HepG2 (cell line): ENCODE measurements around the gene HOXC12. TPM values are rescaled to one million over a fixed set of nuclear protein-coding genes. Genes with fewer than 3 reads are reported as not detected.

ENCODE experiments used
- ARID2 ChIP-seq: sonication (generic); formaldehyde crosslinking; IDR thresholded peaks from 2 replicates; pipeline ENCODE4 v1.8.1; 2022; ENCODE audit warnings: mild to moderate bottlenecking, missing genetic modification reagents, borderline replicate concordance
- JARID2 ChIP-seq: sonication (generic); formaldehyde crosslinking; IDR thresholded peaks from 2 replicates; pipeline ENCODE4 v1.8.1; 2023; ENCODE audit warnings: missing genetic modification reagents, inconsistent platforms; ENCODE audit not compliant: insufficient replicate concordance
- MAFF ChIP-seq: IDR thresholded peaks from 2 replicates; pipeline ENCODE4 v1.6.1; 2011; ENCODE audit warnings: low read depth, low read length, improper control_type of control experiment
- MLLT10 ChIP-seq: sonication (generic); formaldehyde crosslinking; IDR thresholded peaks from 2 replicates; pipeline ENCODE4 v1.4.0; 2020; ENCODE audit warnings: missing genetic modification reagents
- PRDM15 ChIP-seq: sonication (generic); formaldehyde crosslinking; IDR thresholded peaks from 2 replicates; pipeline ENCODE4 v1.4.0; 2020; ENCODE audit warnings: missing genetic modification reagents
- RFX3 ChIP-seq: IDR thresholded peaks from 2 replicates; pipeline ENCODE4 v1.6.1; 2016; ENCODE audit warnings: missing biosample characterization, missing genetic modification reagents
- RXRA ChIP-seq: sonication (generic); formaldehyde crosslinking; IDR thresholded peaks from 2 replicates; pipeline ENCODE4 v1.5.1; 2020; ENCODE audit warnings: missing genetic modification reagents
- SAFB2 ChIP-seq: sonication (generic); formaldehyde crosslinking; IDR thresholded peaks from 2 replicates; pipeline ENCODE4 v1.5.1; 2020; ENCODE audit warnings: missing genetic modification reagents, low read depth, mild to moderate bottlenecking, borderline replicate concordance
- SRSF9 ChIP-seq: fragments of 200-400 bp; formaldehyde crosslinking; IDR thresholded peaks from 2 replicates; pipeline ENCODE4 v1.6.1; 2018; ENCODE audit warnings: borderline replicate concordance, mild to moderate bottlenecking, low read depth, low read length; ENCODE audit not compliant: insufficient read depth, poor library complexity, severe bottlenecking
- TEAD3 ChIP-seq: optimal IDR thresholded peaks from 2 replicates; pipeline ENCODE3; 2016; ENCODE audit warnings: borderline replicate concordance
- ZKSCAN8 ChIP-seq: IDR thresholded peaks from 2 replicates; pipeline ENCODE4 v1.6.1; 2016; ENCODE audit warnings: borderline replicate concordance, missing genetic modification reagents, missing compliant biosample characterization
- ZNF317 ChIP-seq: sonication (generic); formaldehyde crosslinking; IDR thresholded peaks from 2 replicates; pipeline ENCODE4 v1.5.0; 2020; ENCODE audit warnings: mild to moderate bottlenecking, missing genetic modification reagents
- ZNF564 ChIP-seq: sonication (generic); formaldehyde crosslinking; IDR thresholded peaks from 2 replicates; pipeline ENCODE4 v1.8.1; 2023; ENCODE audit warnings: mild to moderate bottlenecking, missing genetic modification reagents
- ZNF740 ChIP-seq: sonication (generic); formaldehyde crosslinking; IDR thresholded peaks from 2 replicates; pipeline ENCODE4 v1.4.0; 2020; ENCODE audit warnings: missing genetic modification reagents
- polyA plus RNA-seq, 8 experiments: library from polyadenylated mRNA; depleted of rRNA in 3 of 8; stranded (reverse) in 7 of 8; unstranded in 1 of 8; fragments of >200 nt; fragmentation: Illumina TruSeq in 4 of 8; extraction: Trizol in 4 of 8; gene quantifications; 2 replicates each; pipeline versions ENCODE4 v1.2.1 to v1.2.3, GENCODE V29; 2011 to 2016; ENCODE audit warnings: low read depth in 4 of 8, missing spikeins in 1 of 8, mixed read lengths in 1 of 8; ENCODE audit not compliant: insufficient read depth in 1 of 8
- total RNA-seq, 5 experiments: library from RNA; depleted of rRNA; stranded (reverse); fragments of >200 nt; fragmentation: Illumina TruSeq; extraction: Trizol; gene quantifications; 2 replicates each; pipeline ENCODE4 v1.2.3, GENCODE V29; 2016; ENCODE audit warnings: low read depth in 1 of 5
- TF ChIP-seq, protein P1 (sequence below): sonication (generic); formaldehyde crosslinking; IDR thresholded peaks from 2 replicates; pipeline ENCODE4 v1.5.0; 2020; ENCODE audit warnings: mild to moderate bottlenecking, missing genetic modification reagents
- TF ChIP-seq, protein P2 (sequence below): sonication (generic); formaldehyde crosslinking; IDR thresholded peaks from 2 replicates; pipeline ENCODE4 v1.4.0; 2020; ENCODE audit warnings: mild to moderate bottlenecking, low read depth, missing genetic modification reagents
- TF ChIP-seq, protein P3 (sequence below): sonication (generic); formaldehyde crosslinking; IDR thresholded peaks from 2 replicates; pipeline ENCODE4 v1.4.0; 2020; ENCODE audit warnings: low read depth, missing genetic modification reagents

Gene HOXC12
- total and polyA plus RNA-seq, 2 of the 13 experiments (the other 11 are each of a cell fraction or from before 2014, with no cell fraction given): not detected

GRCh38 chr12:53988541-53989226, 34.0 kb downstream of the HOXC12 start (continued):
- TF ChIP-seq, protein P1, sequence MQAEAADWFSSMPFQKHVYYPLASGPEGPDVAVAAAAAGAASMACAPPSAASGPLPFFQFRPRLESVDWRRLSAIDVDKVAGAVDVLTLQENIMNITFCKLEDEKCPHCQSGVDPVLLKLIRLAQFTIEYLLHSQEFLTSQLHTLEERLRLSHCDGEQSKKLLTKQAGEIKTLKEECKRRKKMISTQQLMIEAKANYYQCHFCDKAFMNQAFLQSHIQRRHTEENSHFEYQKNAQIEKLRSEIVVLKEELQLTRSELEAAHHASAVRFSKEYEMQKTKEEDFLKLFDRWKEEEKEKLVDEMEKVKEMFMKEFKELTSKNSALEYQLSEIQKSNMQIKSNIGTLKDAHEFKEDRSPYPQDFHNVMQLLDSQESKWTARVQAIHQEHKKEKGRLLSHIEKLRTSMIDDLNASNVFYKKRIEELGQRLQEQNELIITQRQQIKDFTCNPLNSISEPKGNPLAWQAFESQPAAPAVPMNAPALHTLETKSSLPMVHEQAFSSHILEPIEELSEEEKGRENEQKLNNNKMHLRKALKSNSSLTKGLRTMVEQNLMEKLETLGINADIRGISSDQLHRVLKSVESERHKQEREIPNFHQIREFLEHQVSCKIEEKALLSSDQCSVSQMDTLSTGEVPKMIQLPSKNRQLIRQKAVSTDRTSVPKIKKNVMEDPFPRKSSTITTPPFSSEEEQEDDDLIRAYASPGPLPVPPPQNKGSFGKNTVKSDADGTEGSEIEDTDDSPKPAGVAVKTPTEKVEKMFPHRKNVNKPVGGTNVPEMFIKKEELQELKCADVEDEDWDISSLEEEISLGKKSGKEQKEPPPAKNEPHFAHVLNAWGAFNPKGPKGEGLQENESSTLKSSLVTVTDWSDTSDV (CRISPR knock-in tag): no peak
- TF ChIP-seq, protein P2, sequence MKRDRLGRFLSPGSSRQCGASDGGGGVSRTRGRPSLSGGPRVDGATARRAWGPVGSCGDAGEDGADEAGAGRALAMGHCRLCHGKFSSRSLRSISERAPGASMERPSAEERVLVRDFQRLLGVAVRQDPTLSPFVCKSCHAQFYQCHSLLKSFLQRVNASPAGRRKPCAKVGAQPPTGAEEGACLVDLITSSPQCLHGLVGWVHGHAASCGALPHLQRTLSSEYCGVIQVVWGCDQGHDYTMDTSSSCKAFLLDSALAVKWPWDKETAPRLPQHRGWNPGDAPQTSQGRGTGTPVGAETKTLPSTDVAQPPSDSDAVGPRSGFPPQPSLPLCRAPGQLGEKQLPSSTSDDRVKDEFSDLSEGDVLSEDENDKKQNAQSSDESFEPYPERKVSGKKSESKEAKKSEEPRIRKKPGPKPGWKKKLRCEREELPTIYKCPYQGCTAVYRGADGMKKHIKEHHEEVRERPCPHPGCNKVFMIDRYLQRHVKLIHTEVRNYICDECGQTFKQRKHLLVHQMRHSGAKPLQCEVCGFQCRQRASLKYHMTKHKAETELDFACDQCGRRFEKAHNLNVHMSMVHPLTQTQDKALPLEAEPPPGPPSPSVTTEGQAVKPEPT (CRISPR knock-in tag): no peak
- TF ChIP-seq RXRA (CRISPR knock-in tag) (0 out of 2 replicates have a peak, but pooled peaks have one; percentile 13), ARID2 (CRISPR knock-in tag) (no peak), ZKSCAN8 (CRISPR knock-in tag) (no peak), SAFB2 (CRISPR knock-in tag) (no peak), SRSF9 (no peak), MLLT10 (no peak), ZNF740 (CRISPR knock-in tag) (no peak), ZNF564 (CRISPR knock-in tag) (no peak), JARID2 (CRISPR knock-in tag) (no peak), TEAD3 (CRISPR knock-in tag) (peak; percentile 39), ZNF317 (CRISPR knock-in tag) (no peak), MAFF (no peak), PRDM15 (CRISPR knock-in tag) (no peak), RFX3 (CRISPR knock-in tag) (no peak)
- TF ChIP-seq, protein P3, sequence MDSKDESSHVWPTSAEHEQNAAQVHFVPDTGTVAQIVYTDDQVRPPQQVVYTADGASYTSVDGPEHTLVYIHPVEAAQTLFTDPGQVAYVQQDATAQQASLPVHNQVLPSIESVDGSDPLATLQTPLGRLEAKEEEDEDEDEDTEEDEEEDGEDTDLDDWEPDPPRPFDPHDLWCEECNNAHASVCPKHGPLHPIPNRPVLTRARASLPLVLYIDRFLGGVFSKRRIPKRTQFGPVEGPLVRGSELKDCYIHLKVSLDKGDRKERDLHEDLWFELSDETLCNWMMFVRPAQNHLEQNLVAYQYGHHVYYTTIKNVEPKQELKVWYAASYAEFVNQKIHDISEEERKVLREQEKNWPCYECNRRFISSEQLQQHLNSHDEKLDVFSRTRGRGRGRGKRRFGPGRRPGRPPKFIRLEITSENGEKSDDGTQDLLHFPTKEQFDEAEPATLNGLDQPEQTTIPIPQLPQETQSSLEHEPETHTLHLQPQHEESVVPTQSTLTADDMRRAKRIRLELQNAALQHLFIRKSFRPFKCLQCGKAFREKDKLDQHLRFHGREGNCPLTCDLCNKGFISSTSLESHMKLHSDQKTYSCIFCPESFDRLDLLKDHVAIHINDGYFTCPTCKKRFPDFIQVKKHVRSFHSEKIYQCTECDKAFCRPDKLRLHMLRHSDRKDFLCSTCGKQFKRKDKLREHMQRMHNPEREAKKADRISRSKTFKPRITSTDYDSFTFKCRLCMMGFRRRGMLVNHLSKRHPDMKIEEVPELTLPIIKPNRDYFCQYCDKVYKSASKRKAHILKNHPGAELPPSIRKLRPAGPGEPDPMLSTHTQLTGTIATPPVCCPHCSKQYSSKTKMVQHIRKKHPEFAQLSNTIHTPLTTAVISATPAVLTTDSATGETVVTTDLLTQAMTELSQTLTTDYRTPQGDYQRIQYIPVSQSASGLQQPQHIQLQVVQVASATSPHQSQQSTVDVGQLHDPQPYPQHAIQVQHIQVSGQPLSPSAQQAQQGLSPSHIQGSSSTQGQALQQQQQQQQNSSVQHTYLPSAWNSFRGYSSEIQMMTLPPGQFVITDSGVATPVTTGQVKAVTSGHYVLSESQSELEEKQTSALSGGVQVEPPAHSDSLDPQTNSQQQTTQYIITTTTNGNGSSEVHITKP: no peak
